ENCODE measurements around the gene GSTA4.

DNA sequence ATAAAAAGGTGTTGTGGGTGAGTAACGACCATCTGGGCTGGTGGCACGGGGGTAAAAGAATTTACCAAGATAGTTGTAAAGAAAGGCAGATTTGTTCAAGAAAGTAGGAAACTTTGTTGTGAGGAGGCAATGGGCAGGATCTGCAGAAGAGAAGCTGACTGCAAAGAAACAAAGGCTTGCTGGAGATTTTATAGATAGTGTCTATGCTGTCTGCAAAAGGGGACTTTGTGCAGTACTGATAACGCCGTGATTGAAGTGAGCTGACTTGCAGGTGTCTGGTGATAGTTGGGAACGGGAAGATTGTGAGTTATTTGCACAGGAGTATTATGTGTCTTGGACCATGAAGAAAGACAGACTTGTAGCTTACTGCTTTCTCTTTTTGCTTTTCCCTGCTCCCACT lies 48.8 kb downstream of the GSTA4 start:
- TF ChIP-seq FOXM1 (IDR thresholded peaks at IDR 0.05; ENCODE audit: borderline replicate concordance) (no peak), LEF1 (IDR thresholded peaks at IDR 0.05; ENCODE audit: borderline replicate concordance) (no peak), SUZ12 (IDR thresholded peaks at IDR 0.05) (no peak)
